Stimulated activated CD4-positive, alpha-beta T cell treated with anti-CD3 and anti-CD28 coated beads, Interleukin-2, amount 100 ng/mL, for 48 hours (primary cell): ENCODE measurements around the gene RBMS2.

Source experiments
- DNase-seq, 2 donors: peaks; one replicate each; pipeline ENCODE4 v3.0.0-alpha.2; 2020

The RBMS2 gene

GRCh38 chr12:56632701-56633467, 111.3 kb downstream of the RBMS2 start:
- DNase-seq = no peak

- DNase-seq = no peak
These were observed 112.0 kb downstream of the RBMS2 start for GRCh38 chr12:56633468-56634241.

GRCh38 chr12:56634242-56634836, 112.7 kb downstream of the RBMS2 start:
- DNase-seq = peak in 1 of 2 donors; percentile 13

- DNase-seq = peak; percentile 47 to 59
These were observed 113.5 kb downstream of the RBMS2 start for GRCh38 chr12:56634837-56635791.

GRCh38 chr12:56635806-56636674, 114.4 kb downstream of the RBMS2 start:
- DNase-seq = peak; percentile 74 to 81

- DNase-seq = peak; percentile 84 to 87
These were observed 115.3 kb downstream of the RBMS2 start for GRCh38 chr12:56636675-56637540.

GRCh38 chr12:56637621-56638020, 116.0 kb downstream of the RBMS2 start:
- DNase-seq = no peak

GRCh38 chr12:56641219-56641618, 119.6 kb downstream of the RBMS2 start:
- DNase-seq = no peak

- no peak for DNase-seq
These were observed 123.0 kb downstream of the RBMS2 start for GRCh38 chr12:56644654-56645053.

GRCh38 chr12:56645201-56645716, 123.6 kb downstream of the RBMS2 start:
- DNase-seq = no peak
